Endothelial cell of umbilical vein (primary cell): ENCODE results near the gene SLFNL1.

Experiments used
- EZH2 ChIP-seq: IDR thresholded peaks from 2 replicates; pipeline ENCODE4 v1.6.1; 2012; ENCODE audit warnings: borderline replicate concordance, low read depth, mild to moderate bottlenecking, moderate library complexity, low read length, inconsistent platforms; ENCODE audit not compliant: severe bottlenecking
- FOS ChIP-seq: IDR thresholded peaks from 2 replicates; pipeline ENCODE4 v1.6.1; 2011; ENCODE audit warnings: mild to moderate bottlenecking, low read length, moderate library complexity, borderline replicate concordance; ENCODE audit not compliant: insufficient read depth
- GATA2 ChIP-seq: IDR thresholded peaks from 2 replicates; pipeline ENCODE4 v1.7.0; 2011; ENCODE audit warnings: low read depth, mild to moderate bottlenecking, moderate library complexity, mixed read lengths, low read length; ENCODE audit not compliant: insufficient read length, insufficient read depth
- JUN ChIP-seq: IDR thresholded peaks from 2 replicates; pipeline ENCODE4 v1.6.1; 2011; ENCODE audit warnings: borderline replicate concordance, low read depth; ENCODE audit not compliant: insufficient read length, insufficient read depth
- MYC ChIP-seq: IDR thresholded peaks from one replicate; pipeline ENCODE4 v1.6.1; 2011; ENCODE audit warnings: mild to moderate bottlenecking, low read depth, low read length
- POLR2A ChIP-seq: IDR thresholded peaks from 2 replicates; pipeline ENCODE4 v1.6.1; 2012; ENCODE audit warnings: low read depth, mild to moderate bottlenecking, control low read depth, low read length
- POLR2AphosphoS5 ChIP-seq: IDR thresholded peaks from 2 replicates; pipeline ENCODE4 v1.6.1; 2012; ENCODE audit warnings: low read depth, mild to moderate bottlenecking, control low read depth, low read length, moderate library complexity; ENCODE audit not compliant: insufficient read depth
- TF ChIP-seq, protein P1 (sequence below), 2 donors: IDR thresholded peaks; 1 replicate in 1 of 2; 2 replicates in 1 of 2; pipeline ENCODE4 v1.5.1; 2011; ENCODE audit warnings: low read length in 2 of 2, mild to moderate bottlenecking in 2 of 2, moderate library complexity in 2 of 2, control low read depth in 1 of 2, inconsistent platforms in 1 of 2, low read depth in 1 of 2; ENCODE audit not compliant: insufficient read depth in 1 of 2; ENCODE audit errors: extremely low read depth in 1 of 2
- TF ChIP-seq, protein P2 (sequence below): IDR thresholded peaks from 2 replicates; pipeline ENCODE4 v1.6.1; 2011; ENCODE audit not compliant: insufficient read depth, insufficient read length

- TF ChIP-seq POLR2A = no peak
- no peak for TF ChIP-seq EZH2
- TF ChIP-seq, protein P1, sequence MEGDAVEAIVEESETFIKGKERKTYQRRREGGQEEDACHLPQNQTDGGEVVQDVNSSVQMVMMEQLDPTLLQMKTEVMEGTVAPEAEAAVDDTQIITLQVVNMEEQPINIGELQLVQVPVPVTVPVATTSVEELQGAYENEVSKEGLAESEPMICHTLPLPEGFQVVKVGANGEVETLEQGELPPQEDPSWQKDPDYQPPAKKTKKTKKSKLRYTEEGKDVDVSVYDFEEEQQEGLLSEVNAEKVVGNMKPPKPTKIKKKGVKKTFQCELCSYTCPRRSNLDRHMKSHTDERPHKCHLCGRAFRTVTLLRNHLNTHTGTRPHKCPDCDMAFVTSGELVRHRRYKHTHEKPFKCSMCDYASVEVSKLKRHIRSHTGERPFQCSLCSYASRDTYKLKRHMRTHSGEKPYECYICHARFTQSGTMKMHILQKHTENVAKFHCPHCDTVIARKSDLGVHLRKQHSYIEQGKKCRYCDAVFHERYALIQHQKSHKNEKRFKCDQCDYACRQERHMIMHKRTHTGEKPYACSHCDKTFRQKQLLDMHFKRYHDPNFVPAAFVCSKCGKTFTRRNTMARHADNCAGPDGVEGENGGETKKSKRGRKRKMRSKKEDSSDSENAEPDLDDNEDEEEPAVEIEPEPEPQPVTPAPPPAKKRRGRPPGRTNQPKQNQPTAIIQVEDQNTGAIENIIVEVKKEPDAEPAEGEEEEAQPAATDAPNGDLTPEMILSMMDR (IDR thresholded peaks at IDR 0.05; ENCODE audit: extremely low read depth in 1 of 2, insufficient read depth in 1 of 2, low read depth in 1 of 2, low read length in 2 of 2) = no peak
- no peak for TF ChIP-seq POLR2AphosphoS5
- TF ChIP-seq, protein P2, sequence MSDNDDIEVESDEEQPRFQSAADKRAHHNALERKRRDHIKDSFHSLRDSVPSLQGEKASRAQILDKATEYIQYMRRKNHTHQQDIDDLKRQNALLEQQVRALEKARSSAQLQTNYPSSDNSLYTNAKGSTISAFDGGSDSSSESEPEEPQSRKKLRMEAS = no peak
- TF ChIP-seq MYC = no peak
- TF ChIP-seq JUN = no peak
- no peak for TF ChIP-seq FOS
- TF ChIP-seq GATA2 = no peak
Measured at GRCh38 chr1:40978886-40979240, 42.7 kb downstream of the SLFNL1 start.
